ENCODE measurements around the gene NUP50. TPM values are rescaled to one million over a fixed set of nuclear protein-coding genes. Genes with fewer than 3 reads are reported as not detected.

Gene NUP50
- total RNA-seq, 1 experiment from 2014 or later: 134 TPM

GRCh38 chr22:45151503-45151902 is 12.2 kb upstream of the NUP50 start:
- H3K27me3 Mint-ChIP-seq (ENCODE audit: low read depth): no peaks in the 10 kb centered on the region
- peaks cover 0 to 1% of the 10 kb centered on the region in 2 experiments; a peak in 1 of 5 replicates for H3K9me3 Mint-ChIP-seq
- no peak overlapping the region for H3K56ac ChIP-seq (ENCODE audit: insufficient read length, low read depth, low read length)
- no peaks in the 10 kb centered on the region for H3K23me2 ChIP-seq (ENCODE audit: insufficient read length, low read depth, low read length, poor library complexity, severe bottlenecking)
- no CpG with 5 or more reads among the region's 6 CpGs for WGBS (ENCODE audit: extremely low coverage, insufficient read length, low lambda C conversion rate)
- H3K36me3 Mint-ChIP-seq (ENCODE audit: insufficient read depth in 1 of 3, low read depth in 3 of 3): peaks cover 2 to 4% (median 2%) of the 10 kb centered on the region in 3 experiments; a peak in 5 of 7 replicates
- no peak overlapping the region for H3K4ac ChIP-seq (ENCODE audit: low read depth, low read length)
- no peaks in the 10 kb centered on the region for H3K4me1 ChIP-seq (ENCODE audit: insufficient read depth, low read length)
- no peaks in the 10 kb centered on the region for H4K20me1 ChIP-seq (ENCODE audit: control insufficient read depth, insufficient read depth, insufficient read length)
- H3K27ac ChIP-seq (ENCODE audit: insufficient read length, low read depth, low read length): no peak overlapping the region
- H3K18ac ChIP-seq (ENCODE audit: insufficient read length, low read depth, low read length): no peak overlapping the region
- H2BK12ac ChIP-seq (ENCODE audit: insufficient read length, low read depth, low read length): no peak overlapping the region
- no peaks in the 10 kb centered on the region for H3K9me3 ChIP-seq (ENCODE audit: control insufficient read depth, low read depth, low read length)
- no peak for TF ChIP-seq CTCF (conservative IDR thresholded peaks at IDR 0.05)
- H2BK15ac ChIP-seq (ENCODE audit: low read depth, low read length): no peak overlapping the region
- no peak overlapping the region for H2AFZ ChIP-seq (ENCODE audit: low read length)
- no peak overlapping the region for H3K4me3 Mint-ChIP-seq
- H3K4me2 ChIP-seq (ENCODE audit: insufficient read depth, insufficient read length, low read length): no peak overlapping the region
- H4K5ac ChIP-seq (ENCODE audit: insufficient read length, low read depth, low read length): no peak overlapping the region
- H3K27me3 ChIP-seq (ENCODE audit: insufficient read depth, low read length): no peaks in the 10 kb centered on the region
- no peak overlapping the region for H3K9ac ChIP-seq (ENCODE audit: extremely low read depth, insufficient read length, low read length)
- H4K8ac ChIP-seq (replicated peaks; ENCODE audit: insufficient read length, low read depth, low read length): no peak overlapping the region
- no peak overlapping the region for H3K27ac Mint-ChIP-seq
- H3K4me1 Mint-ChIP-seq: no peaks in the 10 kb centered on the region
- no peak overlapping the region for H2AK5ac ChIP-seq (ENCODE audit: insufficient read length, low read length)
- no peak overlapping the region for H4K91ac ChIP-seq (ENCODE audit: insufficient read length, low read depth, low read length)
- H3K79me1 ChIP-seq (ENCODE audit: insufficient read depth, low read depth, low read length, poor library complexity, severe bottlenecking): no peaks in the 10 kb centered on the region
- no peak for DNase-seq
- no peak overlapping the region for H2BK20ac ChIP-seq (ENCODE audit: low read depth, low read length, poor library complexity, severe bottlenecking)
- H3T11ph ChIP-seq (ENCODE audit: low read length): no peak overlapping the region
- H2BK120ac ChIP-seq (ENCODE audit: low read depth, low read length, poor library complexity, severe bottlenecking): no peak overlapping the region
- H2BK5ac ChIP-seq (ENCODE audit: insufficient read length, low read length): no peak overlapping the region
- no peaks in the 10 kb centered on the region for H3K79me2 ChIP-seq (ENCODE audit: insufficient read depth, low read length)
- H3K14ac ChIP-seq (ENCODE audit: insufficient read depth, low read length): no peak overlapping the region
- no peak overlapping the region for H3K23ac ChIP-seq (ENCODE audit: insufficient read length, low read depth, low read length)
